ENCODE data around the gene PTGDR2.

The PTGDR2 gene

GRCh38 chr11:60852117-60852981 lies 3.4 kb downstream of the PTGDR2 start:
- H3K4me3 ChIP-seq (ENCODE audit: low read depth, low read length) = no peak overlapping the region
- DNase-seq (ENCODE audit: low read depth) = no peak
- TF ChIP-seq MAX (IDR thresholded peaks at IDR 0.05; ENCODE audit: low read depth, low read length) (no peak), POLR2A (IDR thresholded peaks at IDR 0.05; ENCODE audit: extremely low read depth, insufficient read length) (no peak), CTCF (IDR thresholded peaks at IDR 0.05; ENCODE audit: low read depth, low read length) (no peak), MYC (IDR thresholded peaks at IDR 0.05; ENCODE audit: low read depth, low read length) (no peak)

- TF ChIP-seq MAX (IDR thresholded peaks at IDR 0.05; ENCODE audit: low read depth, low read length) (no peak), CTCF (IDR thresholded peaks at IDR 0.05; ENCODE audit: low read depth, low read length) (no peak), MYC (IDR thresholded peaks at IDR 0.05; ENCODE audit: low read depth, low read length) (no peak), POLR2A (IDR thresholded peaks at IDR 0.05; ENCODE audit: extremely low read depth, insufficient read length) (no peak)
- DNase-seq (ENCODE audit: low read depth) = no peak
- no peak overlapping the region for H3K4me3 ChIP-seq (ENCODE audit: low read depth, low read length)
These were observed 4.2 kb downstream of the PTGDR2 start for GRCh38 chr11:60851327-60852104.

- no peak for DNase-seq (ENCODE audit: low read depth)
- TF ChIP-seq MYC (IDR thresholded peaks at IDR 0.05; ENCODE audit: low read depth, low read length) = no peak
- no peak for TF ChIP-seq MAX (IDR thresholded peaks at IDR 0.05; ENCODE audit: low read depth, low read length)
- TF ChIP-seq POLR2A (IDR thresholded peaks at IDR 0.05; ENCODE audit: extremely low read depth, insufficient read length) = no peak
- no peak for TF ChIP-seq CTCF (IDR thresholded peaks at IDR 0.05; ENCODE audit: low read depth, low read length)
- H3K4me3 ChIP-seq (ENCODE audit: low read depth, low read length) = no peak overlapping the region
These were observed 5.9 kb downstream of the PTGDR2 start for GRCh38 chr11:60849641-60850520.

DNA sequence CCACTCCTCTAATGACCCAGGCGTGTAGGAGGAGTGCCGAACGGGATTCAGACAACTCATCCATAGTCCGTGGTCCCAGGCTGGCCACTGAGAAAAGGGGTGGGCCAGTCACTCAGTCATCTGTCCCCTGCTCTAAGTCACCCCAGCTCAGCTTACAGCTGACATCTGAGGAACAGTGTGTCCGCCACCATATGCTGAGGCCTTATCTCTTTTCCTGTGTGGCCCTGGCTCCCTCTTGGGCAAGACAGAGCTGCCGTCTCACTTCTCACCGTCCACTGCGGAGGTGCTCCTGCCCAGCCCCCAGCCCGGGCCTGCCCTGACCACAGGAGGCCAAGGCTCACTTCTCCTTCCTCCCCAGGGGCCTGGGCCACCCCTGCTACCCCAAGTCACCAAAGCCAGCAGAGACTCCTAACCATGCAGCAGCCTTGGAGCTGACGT lies 7.0 kb downstream of the PTGDR2 start:
- TF ChIP-seq POLR2A (IDR thresholded peaks at IDR 0.05; ENCODE audit: extremely low read depth, insufficient read length) = no peak
- TF ChIP-seq MAX (IDR thresholded peaks at IDR 0.05; ENCODE audit: low read depth, low read length) = peak; percentile 62; the same call in 1 of the 2 replicates
- DNase-seq (ENCODE audit: low read depth) = peak; percentile 91
- no peak overlapping the region for H3K4me3 ChIP-seq (ENCODE audit: low read depth, low read length)

DNA sequence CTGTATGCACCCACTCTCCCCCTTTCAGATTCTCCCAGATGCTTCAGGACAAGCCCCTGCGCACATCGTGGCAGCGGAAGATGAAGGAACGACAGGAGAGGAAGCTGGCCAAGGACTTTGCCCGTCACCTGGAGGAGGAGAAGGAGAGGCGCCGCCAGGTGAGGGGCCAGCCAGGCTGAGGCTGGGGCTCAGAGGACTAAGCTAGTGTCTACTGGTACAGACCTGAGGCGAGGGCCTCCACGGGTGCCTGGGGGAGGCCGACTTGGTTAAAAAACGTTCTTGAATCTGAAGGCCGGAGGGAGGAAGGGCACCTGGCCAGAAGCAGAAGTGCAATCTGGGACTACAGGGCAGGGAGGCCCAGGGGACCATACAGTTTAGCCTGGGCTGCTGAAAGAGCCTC lies 7.9 kb downstream of the PTGDR2 start:
- DNase-seq (ENCODE audit: low read depth) = peak; percentile 77
- TF ChIP-seq POLR2A (IDR thresholded peaks at IDR 0.05; ENCODE audit: extremely low read depth, insufficient read length) (no peak), MAX (IDR thresholded peaks at IDR 0.05; ENCODE audit: low read depth, low read length) (no peak), MYC (IDR thresholded peaks at IDR 0.05; ENCODE audit: low read depth, low read length) (no peak), CTCF (IDR thresholded peaks at IDR 0.05; ENCODE audit: low read depth, low read length) (no peak)
- no peak overlapping the region for H3K4me3 ChIP-seq (ENCODE audit: low read depth, low read length)

Measured in NB4 (cell line).